ENCODE results near the gene SBNO2. TPM values are rescaled to one million over a fixed set of nuclear protein-coding genes. Genes with fewer than 3 reads are reported as not detected.
A peak's percentile ranks its signal among the peaks of the same experiment; 100 is the strongest.
"Not testable (repeated sequence)": the region's sequence is repeated elsewhere in the genome, so short reads cannot be mapped to it uniquely, and the experiment has no call there.

The SBNO2 gene
- total RNA-seq, 2 donors from 2014 or later, result 55.4 to 182 TPM

GRCh38 chr19:1116726-1117581 lies 57.1 kb downstream of the SBNO2 start:
- no peaks in the 10 kb centered on the region for H3K27me3 ChIP-seq (replicated peaks; ENCODE audit: insufficient read depth)
- H3K9me3 ChIP-seq, result no peaks in the 10 kb centered on the region
- H3K27ac ChIP-seq, result no peak overlapping the region
- peaks cover 0 to 22% of the 10 kb centered on the region in 2 donors for H3K4me1 ChIP-seq (ENCODE audit: control insufficient read depth in 1 of 2, low read depth in 2 of 2)
- H3K36me3 ChIP-seq, result peaks cover 82% of the 10 kb centered on the region
- no peak for TF ChIP-seq CTCF (IDR thresholded peaks at IDR 0.05)
- ATAC-seq (ENCODE audit: insufficient number of reproducible peaks, low FRiP score, low read depth) (no peak), DNase-seq (ENCODE audit: low spot score) (no peak)
- H3K4me3 ChIP-seq, result no peak overlapping the region

- Histone ChIP-seq H3K27ac (no peak overlapping the region), H3K36me3 (peaks cover 76% of the 10 kb centered on the region), H3K9me3 (no peaks in the 10 kb centered on the region), H3K4me1 (ENCODE audit: control insufficient read depth in 1 of 2, low read depth in 2 of 2) (peaks cover 0 to 22% of the 10 kb centered on the region in 2 donors), H3K4me3 (no peak overlapping the region), H3K27me3 (replicated peaks; ENCODE audit: insufficient read depth) (no peaks in the 10 kb centered on the region)
- ATAC-seq (ENCODE audit: insufficient number of reproducible peaks, low FRiP score, low read depth), result no peak
- TF ChIP-seq CTCF (IDR thresholded peaks at IDR 0.05), result no peak
- DNase-seq (ENCODE audit: low spot score), result no peak
Measured at GRCh38 chr19:1115646-1116420, 58.2 kb downstream of the SBNO2 start.

- Histone ChIP-seq H3K4me1 (ENCODE audit: control insufficient read depth in 1 of 2, low read depth in 2 of 2) (peaks cover 0 to 22% of the 10 kb centered on the region in 2 donors), H3K36me3 (peaks cover 72% of the 10 kb centered on the region)
- not testable (repeated sequence) for H3K27me3 ChIP-seq (replicated peaks; ENCODE audit: insufficient read depth); H3K9me3 ChIP-seq; H3K27ac ChIP-seq; H3K4me3 ChIP-seq; ATAC-seq (ENCODE audit: insufficient number of reproducible peaks, low FRiP score, low read depth); DNase-seq (ENCODE audit: low spot score)
Measured at GRCh38 chr19:1114728-1115127, 59.3 kb downstream of the SBNO2 start.

- TF ChIP-seq CTCF (IDR thresholded peaks at IDR 0.05), result no peak
- no peak for DNase-seq (ENCODE audit: low spot score)
- Histone ChIP-seq H3K36me3 (peaks cover 69% of the 10 kb centered on the region), H3K27ac (peak overlapping the region; percentile 72 to 80), H3K4me1 (ENCODE audit: control insufficient read depth in 1 of 2, low read depth in 2 of 2) (peaks cover 0 to 22% of the 10 kb centered on the region in 2 donors), H3K9me3 (no peaks in the 10 kb centered on the region), H3K27me3 (replicated peaks; ENCODE audit: insufficient read depth) (no peaks in the 10 kb centered on the region), H3K4me3 (no peak overlapping the region)
- peak; percentile 9 for ATAC-seq (ENCODE audit: insufficient number of reproducible peaks, low FRiP score, low read depth)
Measured at GRCh38 chr19:1113986-1114483, 60.0 kb downstream of the SBNO2 start.

- peak overlapping the region; percentile 72 to 80 for H3K27ac ChIP-seq
- H3K4me3 ChIP-seq, result peak overlapping the region; percentile 43
- H3K27me3 ChIP-seq (replicated peaks; ENCODE audit: insufficient read depth), result no peaks in the 10 kb centered on the region
- TF ChIP-seq CTCF (IDR thresholded peaks at IDR 0.05), result peak; percentile 94
- peaks cover 66% of the 10 kb centered on the region for H3K36me3 ChIP-seq
- H3K9me3 ChIP-seq, result no peaks in the 10 kb centered on the region
- peaks cover 0 to 22% of the 10 kb centered on the region in 2 donors for H3K4me1 ChIP-seq (ENCODE audit: control insufficient read depth in 1 of 2, low read depth in 2 of 2)
- ATAC-seq (ENCODE audit: insufficient number of reproducible peaks, low FRiP score, low read depth) (peak; percentile 47), DNase-seq (ENCODE audit: low spot score) (peak; percentile 86)
Measured at GRCh38 chr19:1113030-1113985, 60.8 kb downstream of the SBNO2 start.
